Measurements from ENCODE around the gene AKAP8.

The AKAP8 gene

DNA sequence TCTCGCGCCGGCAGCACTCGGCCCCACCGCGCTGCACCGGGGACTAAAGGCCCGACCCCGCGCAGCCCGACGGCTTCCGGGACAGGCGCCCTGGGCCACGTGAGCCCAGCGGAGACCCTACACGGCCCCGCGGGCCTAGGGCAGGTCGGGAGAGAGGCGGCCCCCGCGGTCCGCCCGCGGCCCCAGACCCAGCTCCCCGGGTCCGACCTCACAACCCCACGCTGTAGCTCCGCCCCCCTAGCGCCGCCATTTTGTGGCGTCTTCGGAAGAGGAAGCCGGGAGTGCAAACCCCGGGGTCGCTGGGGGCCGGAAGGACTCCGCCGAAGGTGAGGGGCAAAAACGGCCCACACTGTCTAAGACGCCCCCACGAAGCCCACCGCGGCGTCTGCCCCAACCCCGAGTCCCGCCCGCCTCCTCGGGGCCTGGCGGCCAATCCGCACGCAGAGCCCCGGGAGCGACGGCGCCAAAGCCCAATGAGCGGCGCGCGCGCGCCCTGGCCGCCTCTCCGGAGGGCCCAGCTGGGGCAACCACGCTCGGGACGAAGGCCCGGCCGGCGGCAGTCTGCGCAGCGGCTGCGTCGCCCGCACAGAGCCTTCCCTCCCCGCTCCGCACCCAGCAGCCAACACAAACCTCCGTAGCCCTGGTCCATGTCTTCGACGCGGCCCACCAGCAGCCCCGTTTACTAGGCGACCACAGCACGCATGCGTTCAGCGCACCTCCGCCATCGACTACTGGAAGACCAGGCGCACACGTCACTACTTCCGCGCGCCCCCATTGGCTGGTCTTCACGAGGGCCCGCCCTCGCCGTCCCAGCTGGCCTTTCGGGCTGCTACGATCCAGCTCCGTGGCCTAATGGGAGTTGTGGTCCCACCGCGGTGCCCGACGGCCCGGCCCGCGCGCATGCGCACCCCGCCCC is at the start of gene AKAP8:
TSS of gene AKAP8 (minus strand) at position 705 of the 916 bp plus-strand sequence. CDS start at position 649, 56 bp downstream.
- no peaks in the 10 kb centered on the region for H3K9me3 ChIP-seq (ENCODE audit: severe bottlenecking)
- peaks cover 7% of the 10 kb centered on the region for H3K4me1 ChIP-seq (ENCODE audit: insufficient read depth, poor library complexity, severe bottlenecking)
- H3K4me3 ChIP-seq (ENCODE audit: severe bottlenecking): peak within 1 kb of the TSS; percentile 72
- peak within 1 kb of the TSS; percentile 85 for H3K27ac ChIP-seq (ENCODE audit: poor library complexity, severe bottlenecking)
- no peaks in the 10 kb centered on the region for H3K27me3 ChIP-seq (ENCODE audit: insufficient read depth, poor library complexity, severe bottlenecking)
- ATAC-seq (ENCODE audit: low read depth) (peak; percentile 84), DNase-seq (ENCODE audit: low spot score) (peak; percentile 97)
- TF ChIP-seq, protein P1, sequence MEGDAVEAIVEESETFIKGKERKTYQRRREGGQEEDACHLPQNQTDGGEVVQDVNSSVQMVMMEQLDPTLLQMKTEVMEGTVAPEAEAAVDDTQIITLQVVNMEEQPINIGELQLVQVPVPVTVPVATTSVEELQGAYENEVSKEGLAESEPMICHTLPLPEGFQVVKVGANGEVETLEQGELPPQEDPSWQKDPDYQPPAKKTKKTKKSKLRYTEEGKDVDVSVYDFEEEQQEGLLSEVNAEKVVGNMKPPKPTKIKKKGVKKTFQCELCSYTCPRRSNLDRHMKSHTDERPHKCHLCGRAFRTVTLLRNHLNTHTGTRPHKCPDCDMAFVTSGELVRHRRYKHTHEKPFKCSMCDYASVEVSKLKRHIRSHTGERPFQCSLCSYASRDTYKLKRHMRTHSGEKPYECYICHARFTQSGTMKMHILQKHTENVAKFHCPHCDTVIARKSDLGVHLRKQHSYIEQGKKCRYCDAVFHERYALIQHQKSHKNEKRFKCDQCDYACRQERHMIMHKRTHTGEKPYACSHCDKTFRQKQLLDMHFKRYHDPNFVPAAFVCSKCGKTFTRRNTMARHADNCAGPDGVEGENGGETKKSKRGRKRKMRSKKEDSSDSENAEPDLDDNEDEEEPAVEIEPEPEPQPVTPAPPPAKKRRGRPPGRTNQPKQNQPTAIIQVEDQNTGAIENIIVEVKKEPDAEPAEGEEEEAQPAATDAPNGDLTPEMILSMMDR (IDR thresholded peaks at IDR 0.05; ENCODE audit: poor library complexity, severe bottlenecking): no peak
- H3K36me3 ChIP-seq (ENCODE audit: low read depth): peaks cover 10% of the 10 kb centered on the region; the same call in 1 of the 2 replicates

DNA sequence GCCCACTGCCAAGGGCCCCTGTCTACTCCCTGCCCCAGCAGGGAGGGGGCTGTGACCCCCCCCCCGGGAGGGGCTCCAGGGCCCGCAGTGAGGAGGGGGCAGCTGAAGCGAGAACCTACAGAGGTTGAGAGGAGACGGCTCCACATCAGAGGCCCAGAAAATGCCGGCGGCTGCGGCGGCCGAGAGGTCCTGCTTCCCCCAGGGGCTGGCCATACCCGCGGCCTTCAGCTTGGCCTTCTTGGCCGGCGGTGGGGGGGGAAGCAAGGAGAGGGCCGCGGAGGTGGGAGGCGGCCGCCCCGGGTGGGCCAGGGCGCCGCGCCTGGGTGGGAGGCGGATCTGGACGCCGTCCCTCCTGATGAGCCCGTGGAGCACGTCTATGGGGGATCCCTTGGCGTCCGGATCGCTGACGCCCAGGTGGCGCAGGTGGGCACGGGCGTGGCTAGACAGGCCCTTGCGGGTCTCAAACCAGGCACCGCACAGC is 48.4 kb upstream of the AKAP8 start:
- Histone ChIP-seq H3K4me3 (ENCODE audit: severe bottlenecking) (no peak overlapping the region), H3K9me3 (ENCODE audit: severe bottlenecking) (peaks cover 4% of the 10 kb centered on the region), H3K4me1 (ENCODE audit: insufficient read depth, poor library complexity, severe bottlenecking) (peaks cover 4% of the 10 kb centered on the region), H3K27me3 (ENCODE audit: insufficient read depth, poor library complexity, severe bottlenecking) (no peaks in the 10 kb centered on the region), H3K36me3 (ENCODE audit: low read depth) (peaks cover 60% of the 10 kb centered on the region), H3K27ac (ENCODE audit: poor library complexity, severe bottlenecking) (no peak overlapping the region)
- no peak for DNase-seq (ENCODE audit: low spot score)
- no peak for ATAC-seq (ENCODE audit: low read depth)
- TF ChIP-seq, protein P1 (IDR thresholded peaks at IDR 0.05; ENCODE audit: poor library complexity, severe bottlenecking): no peak

DNA sequence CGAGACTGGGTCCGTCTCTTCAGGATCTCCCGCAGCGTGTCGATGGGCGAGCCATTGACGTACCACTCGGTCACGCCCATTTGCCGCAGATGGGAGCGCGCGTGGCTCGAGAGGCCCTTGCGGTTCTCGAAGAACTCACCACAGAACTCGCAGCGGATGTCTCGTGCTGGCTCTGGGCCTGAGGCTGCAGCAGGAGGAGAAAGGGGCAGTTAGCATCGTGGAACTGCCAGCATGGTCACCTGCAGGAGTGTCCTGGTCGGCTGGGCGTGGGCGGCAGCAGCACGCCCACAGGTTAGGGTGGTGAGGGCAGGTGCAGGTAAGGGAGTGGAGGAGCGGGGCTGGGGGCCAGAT is 47.7 kb upstream of the AKAP8 start:
- Histone ChIP-seq H3K4me1 (ENCODE audit: insufficient read depth, poor library complexity, severe bottlenecking) (peaks cover 4% of the 10 kb centered on the region), H3K9me3 (ENCODE audit: severe bottlenecking) (peaks cover 4% of the 10 kb centered on the region), H3K36me3 (ENCODE audit: low read depth) (peaks cover 62% of the 10 kb centered on the region), H3K27me3 (ENCODE audit: insufficient read depth, poor library complexity, severe bottlenecking) (no peaks in the 10 kb centered on the region), H3K4me3 (ENCODE audit: severe bottlenecking) (no peak overlapping the region), H3K27ac (ENCODE audit: poor library complexity, severe bottlenecking) (no peak overlapping the region)
- DNase-seq (ENCODE audit: low spot score) (peak; percentile 63), ATAC-seq (ENCODE audit: low read depth) (no peak)
- TF ChIP-seq, protein P1 (IDR thresholded peaks at IDR 0.05; ENCODE audit: poor library complexity, severe bottlenecking): no peak

DNA sequence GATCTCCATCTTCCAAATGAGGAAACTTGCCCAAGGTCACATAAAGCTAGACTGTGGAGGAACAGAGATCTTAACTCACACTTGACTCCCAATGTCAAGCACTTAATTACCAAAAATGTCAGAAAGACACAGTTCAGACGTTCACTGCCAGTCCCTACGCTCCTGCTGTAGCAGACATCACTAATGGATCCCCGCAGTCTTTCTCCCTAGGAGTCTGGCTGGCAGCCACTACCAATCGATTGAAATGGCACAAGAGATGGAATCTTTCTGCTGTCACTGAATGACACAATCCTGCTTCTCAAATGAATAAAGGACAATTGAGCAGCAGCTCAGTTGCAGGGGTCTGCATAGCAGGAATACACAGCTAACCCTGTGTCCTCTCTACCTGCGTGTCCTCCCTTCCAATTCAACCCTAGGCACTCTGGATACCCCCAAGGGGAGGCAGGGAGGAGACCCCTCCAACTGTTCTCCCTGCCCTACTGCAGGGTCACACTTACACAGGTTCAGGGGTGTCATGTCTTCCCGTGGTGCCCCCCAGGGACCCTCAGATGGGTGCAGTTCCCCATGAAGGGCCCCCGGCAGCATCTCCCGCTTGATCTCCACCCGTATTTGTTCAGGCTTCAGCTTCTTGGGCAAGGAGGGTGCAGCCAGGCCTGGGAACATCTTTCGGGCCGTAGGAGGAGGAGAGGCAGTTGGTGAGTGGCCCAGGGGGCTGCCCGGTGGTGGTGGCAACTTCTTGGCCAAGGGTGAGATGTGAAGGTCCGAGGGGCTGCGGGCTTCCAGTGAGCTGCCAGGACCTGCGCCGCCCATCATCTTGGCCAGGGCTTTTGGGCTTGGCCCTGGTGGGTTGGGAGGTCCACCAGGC is 47.1 kb upstream of the AKAP8 start:
- ATAC-seq (ENCODE audit: low read depth) (no peak), DNase-seq (ENCODE audit: low spot score) (no peak)
- no peak overlapping the region for H3K4me3 ChIP-seq (ENCODE audit: severe bottlenecking)
- TF ChIP-seq, protein P1 (IDR thresholded peaks at IDR 0.05; ENCODE audit: poor library complexity, severe bottlenecking): no peak
- H3K27me3 ChIP-seq (ENCODE audit: insufficient read depth, poor library complexity, severe bottlenecking): no peaks in the 10 kb centered on the region
- H3K9me3 ChIP-seq (ENCODE audit: severe bottlenecking): peaks cover 4% of the 10 kb centered on the region
- H3K4me1 ChIP-seq (ENCODE audit: insufficient read depth, poor library complexity, severe bottlenecking): peaks cover 4% of the 10 kb centered on the region
- H3K27ac ChIP-seq (ENCODE audit: poor library complexity, severe bottlenecking): no peak overlapping the region
- H3K36me3 ChIP-seq (ENCODE audit: low read depth): peaks cover 62% of the 10 kb centered on the region

Data from RWPE2 (cell line).